ENCODE data around the gene CDK14. TPM values are rescaled to one million over a fixed set of nuclear protein-coding genes. Genes with fewer than 3 reads are reported as not detected.

Gene CDK14
- total RNA-seq, 4 donors from 2014 or later = 1.1 to 12.7 (median 5.8) TPM

GRCh38 chr7:90710466-90710850, 114.3 kb downstream of the CDK14 start:
- intact Hi-C loops (cut with DNase I; ENCODE audit: low total_unique reads) = no loop called here
- no peak for DNase-seq (ENCODE audit: low spot score in 2 of 2)
- 78 to 82% methylated on average over 4 of the region's 4 CpGs for WGBS, 2 donors
- no peak overlapping the region for H3K4me3 ChIP-seq (ENCODE audit: low read depth, poor library complexity, severe bottlenecking)
- TF ChIP-seq CTCF (IDR thresholded peaks at IDR 0.05) = no peak
- TF ChIP-seq POLR2A (IDR thresholded peaks at IDR 0.05) = no peak

GRCh38 chr7:90713628-90714027, 117.5 kb downstream of the CDK14 start:
- intact Hi-C loops (cut with DNase I; ENCODE audit: low total_unique reads) = no loop called here
- no peak overlapping the region for H3K4me3 ChIP-seq (ENCODE audit: low read depth, poor library complexity, severe bottlenecking)
- WGBS, 2 donors = 73% methylated on average over 1 of the region's 1 CpG
- TF ChIP-seq CTCF (IDR thresholded peaks at IDR 0.05) = no peak
- TF ChIP-seq POLR2A (IDR thresholded peaks at IDR 0.05) = no peak
- no peak for DNase-seq (ENCODE audit: low spot score in 2 of 2)

GRCh38 chr7:90715067-90715466, 118.9 kb downstream of the CDK14 start:
- TF ChIP-seq POLR2A (IDR thresholded peaks at IDR 0.05) (no peak), CTCF (IDR thresholded peaks at IDR 0.05) (no peak)
- WGBS, 2 donors = 84 to 86% methylated on average over 2 of the region's 2 CpGs
- H3K4me3 ChIP-seq (ENCODE audit: low read depth, poor library complexity, severe bottlenecking) = no peak overlapping the region
- intact Hi-C loops (cut with DNase I; ENCODE audit: low total_unique reads) = no loop called here
- DNase-seq (ENCODE audit: low spot score in 2 of 2) = no peak

- no peak for TF ChIP-seq POLR2A (IDR thresholded peaks at IDR 0.05)
- TF ChIP-seq CTCF (IDR thresholded peaks at IDR 0.05) = no peak
- WGBS, 2 donors = 81 to 88% methylated on average over 5 of the region's 5 CpGs
- H3K4me3 ChIP-seq (ENCODE audit: low read depth, poor library complexity, severe bottlenecking) = no peak overlapping the region
- intact Hi-C loops (cut with DNase I; ENCODE audit: low total_unique reads) = no loop called here
- DNase-seq (ENCODE audit: low spot score in 2 of 2) = no peak
Observed at GRCh38 chr7:90717296-90718060, 121.4 kb downstream of the CDK14 start.

GRCh38 chr7:90719155-90719554, 123.0 kb downstream of the CDK14 start:
- intact Hi-C loops (cut with DNase I; ENCODE audit: low total_unique reads) = no loop called here
- 70 to 85% methylated on average over 3 of the region's 3 CpGs for WGBS, 2 donors
- H3K4me3 ChIP-seq (ENCODE audit: low read depth, poor library complexity, severe bottlenecking) = no peak overlapping the region
- no peak for DNase-seq (ENCODE audit: low spot score in 2 of 2)
- TF ChIP-seq POLR2A (IDR thresholded peaks at IDR 0.05) (no peak), CTCF (IDR thresholded peaks at IDR 0.05) (no peak)
